Gastroesophageal sphincter (tissue), 4 donors: ENCODE results near the gene CYP2J2. TPM values are rescaled to one million over a fixed set of nuclear protein-coding genes. Genes with fewer than 3 reads are reported as not detected.

ENCODE experiments used
- ATAC-seq: fragments of 150-250 bp; one replicate; pipeline ENCODE4 v1.9.1; 2016; ENCODE audit warnings: mild to moderate bottlenecking, moderate library complexity
- H3K27ac ChIP-seq, 4 donors: fragments of 200-600 bp; sonication (generic) in 3 of 4; 1 replicate in 3 of 4; 2 replicates in 1 of 4; pipeline ENCODE4 v1.5.1; 2016 to 2019
- H3K27me3 ChIP-seq: fragments of 200-600 bp; sonication (generic); one replicate; pipeline ENCODE4 v1.5.1; 2019
- H3K36me3 ChIP-seq, 2 donors: fragments of 200-600 bp; sonication (generic); one replicate each; pipeline ENCODE4 v1.5.1; 2019; ENCODE audit warnings: control low read depth in 1 of 2
- H3K4me1 ChIP-seq, 3 donors: fragments of 200-600 bp; sonication (generic); 1 replicate in 2 of 3; 2 replicates in 1 of 3; pipeline ENCODE4 v1.5.1; 2016 to 2019; ENCODE audit warnings: control low read depth in 2 of 3
- H3K4me3 ChIP-seq, 2 donors: fragments of 200-600 bp; sonication (generic); one replicate each; pipeline ENCODE4 v1.5.1; 2019; ENCODE audit warnings: mild to moderate bottlenecking in 1 of 2, moderate library complexity in 1 of 2
- H3K9me3 ChIP-seq, 3 donors: fragments of 200-600 bp; sonication (generic); one replicate each; pipeline ENCODE4 v1.5.1; 2017 to 2019; ENCODE audit warnings: control low read depth in 2 of 3
- CTCF ChIP-seq, 4 experiments: fragments of 200-600 bp in 2 of 4; fragments of 450-650 bp in 2 of 4; sonication (generic) in 1 of 4; IDR thresholded peaks; one replicate each; pipeline ENCODE4 v1.5.1; 2017 to 2019; ENCODE audit warnings: antibody characterized with exemption in 4 of 4, mild to moderate bottlenecking in 2 of 4, moderate library complexity in 2 of 4
- EP300 ChIP-seq: sonication (generic); formaldehyde crosslinking; IDR thresholded peaks from one replicate; pipeline ENCODE4 v1.6.1; 2017; ENCODE audit warnings: antibody characterized with exemption, mild to moderate bottlenecking
- POLR2A ChIP-seq, 2 donors: fragments of 450-650 bp; IDR thresholded peaks; one replicate each; pipeline ENCODE4 v1.6.1; 2017; ENCODE audit warnings: antibody characterized with exemption in 2 of 2, mild to moderate bottlenecking in 2 of 2, moderate library complexity in 1 of 2
- POLR2AphosphoS5 ChIP-seq: sonication (generic); formaldehyde crosslinking; IDR thresholded peaks from one replicate; pipeline ENCODE4 v1.6.1; 2017; ENCODE audit warnings: antibody characterized with exemption
- WGBS, 2 donors: methylation state at CpG; one replicate each; pipeline ENCODE4 v1.1.5; 2018; ENCODE audit warnings: low coverage in 1 of 2; 5-methylcytosine and 5-hydroxymethylcytosine counted together
- total RNA-seq, 4 donors: library from RNA; depleted of rRNA; stranded (reverse); fragments of >200 nt; gene quantifications; one replicate each; pipeline ENCODE4 v1.1.0, GENCODE V29; 2016

CYP2J2 gene
- total RNA-seq, 4 donors from 2014 or later: 0.31 to 3.9 (median 0.35) TPM; not detected in 1

GRCh38 chr1:59947047-59947938 is 20.7 kb upstream of the CYP2J2 start:
- ATAC-seq: peak; percentile 77
- TF ChIP-seq EP300: no peak
- peak; percentile 78 to 87 (median 81) for TF ChIP-seq CTCF (IDR thresholded peaks at IDR 0.05)
- Histone ChIP-seq H3K27ac (no peak overlapping the region), H3K4me1 (peaks cover 0 to 5% (median 0%) of the 10 kb centered on the region in 3 donors), H3K36me3 (no peaks in the 10 kb centered on the region), H3K9me3 (no peaks in the 10 kb centered on the region), H3K4me3 (no peak overlapping the region), H3K27me3 (no peaks in the 10 kb centered on the region)
- WGBS, 2 donors: 1 to 4% methylated on average over 4 to 6 of the region's 6 CpGs

- Histone ChIP-seq H3K36me3 (no peaks in the 10 kb centered on the region), H3K4me3 (no peak overlapping the region), H3K27ac (no peak overlapping the region), H3K9me3 (no peaks in the 10 kb centered on the region), H3K27me3 (no peaks in the 10 kb centered on the region), H3K4me1 (peaks cover 0 to 5% (median 0%) of the 10 kb centered on the region in 3 donors)
- WGBS, 2 donors: 14 to 40% methylated on average over 1 of the region's 1 CpG
- ATAC-seq: no peak
- no peak for TF ChIP-seq POLR2A (IDR thresholded peaks at IDR 0.05)
- TF ChIP-seq POLR2AphosphoS5: no peak
- no peak for TF ChIP-seq EP300
- TF ChIP-seq CTCF (IDR thresholded peaks at IDR 0.05): no peak
Measured at GRCh38 chr1:59945790-59946189, 19.2 kb upstream of the CYP2J2 start.

GRCh38 chr1:59939393-59939792 is 12.8 kb upstream of the CYP2J2 start:
- H3K4me3 ChIP-seq: no peak overlapping the region
- no peak for TF ChIP-seq POLR2A (IDR thresholded peaks at IDR 0.05)
- TF ChIP-seq EP300: no peak
- TF ChIP-seq CTCF (IDR thresholded peaks at IDR 0.05): no peak
- no peak for TF ChIP-seq POLR2AphosphoS5
- no peak for ATAC-seq
- H3K27ac ChIP-seq: no peak overlapping the region
- WGBS, 2 donors: 83% methylated on average over 2 of the region's 4 CpGs; no CpG with 5 or more reads in 1 of the 2 donors
- H3K4me1 ChIP-seq: no peaks in the 10 kb centered on the region
- H3K36me3 ChIP-seq: no peaks in the 10 kb centered on the region
- H3K27me3 ChIP-seq: no peaks in the 10 kb centered on the region
- peaks cover 0 to 15% (median 0%) of the 10 kb centered on the region in 3 donors for H3K9me3 ChIP-seq

GRCh38 chr1:59937636-59938210 is 11.2 kb upstream of the CYP2J2 start:
- Histone ChIP-seq H3K9me3 (peaks cover 0 to 15% (median 0%) of the 10 kb centered on the region in 3 donors), H3K4me3 (no peak overlapping the region), H3K4me1 (no peaks in the 10 kb centered on the region), H3K27me3 (no peaks in the 10 kb centered on the region), H3K27ac (no peak overlapping the region), H3K36me3 (no peaks in the 10 kb centered on the region)
- WGBS, 2 donors: 79 to 89% methylated on average over 3 of the region's 3 CpGs
- TF ChIP-seq CTCF (IDR thresholded peaks at IDR 0.05) (no peak), POLR2A (IDR thresholded peaks at IDR 0.05) (no peak), EP300 (no peak), POLR2AphosphoS5 (no peak)
- ATAC-seq: no peak
